HEK293 (cell line): ENCODE data around the gene VEPH1.

Experiments
- CTCF ChIA-PET: fragments of 350-600 bp; formaldehyde crosslinking; extraction: SDS; loops from one replicate; lab custom pipeline; 2021; ENCODE audit warnings: antibody characterized with exemption; lab: Yijun Ruan, JAX
- POLR2A ChIA-PET: fragments of 300-600 bp; formaldehyde crosslinking; extraction: SDS; loops from one replicate; lab custom pipeline; 2020; ENCODE audit warnings: antibody characterized with exemption, inconsistent platforms; lab: Yijun Ruan, JAX
- H3K27ac ChIP-seq: fragments of 200-500 bp; sonication (Bioruptor generic); 2 replicates; pipeline ENCODE4 v1.5.1; 2014; ENCODE audit warnings: low read depth, low read length, control low read depth, inconsistent platforms; ENCODE audit errors: extremely low read depth
- H3K36me3 ChIP-seq, 2 experiments: fragments of 200-500 bp in 1 of 2; sonication (Bioruptor generic) in 1 of 2; 1 replicate in 1 of 2; 2 replicates in 1 of 2; pipeline ENCODE4 v1.5.1; 2014 to 2017; ENCODE audit warnings: inconsistent platforms in 2 of 2, low read length in 2 of 2; ENCODE audit not compliant: control insufficient read depth in 2 of 2, insufficient read depth in 1 of 2
- H3K4me1 ChIP-seq: fragments of 200-500 bp; sonication (Bioruptor generic); 2 replicates; pipeline ENCODE4 v1.5.1; 2014; ENCODE audit warnings: mild to moderate bottlenecking, low read length, inconsistent platforms; ENCODE audit not compliant: control insufficient read depth, insufficient read depth
- H3K4me3 ChIP-seq: 2 replicates; pipeline ENCODE4 v1.5.1; 2011; ENCODE audit warnings: low read depth, mild to moderate bottlenecking, control low read depth, low read length, moderate library complexity
- H3K9me3 ChIP-seq: fragments of 200-500 bp; sonication (Bioruptor generic); 2 replicates; pipeline ENCODE4 v1.5.1; 2014; ENCODE audit warnings: low read depth, low read length, inconsistent platforms; ENCODE audit not compliant: control insufficient read depth, insufficient read depth
- BCL11B ChIP-seq: fragments of 450-650 bp; formaldehyde crosslinking; IDR thresholded peaks from 2 replicates; pipeline ENCODE4 v1.5.1; 2016; ENCODE audit warnings: low read depth, missing biosample characterization, missing genetic modification characterization
- CTCF ChIP-seq: fragments of 450-650 bp; formaldehyde crosslinking; IDR thresholded peaks from 2 replicates; pipeline ENCODE4 v1.5.1; 2016; ENCODE audit warnings: missing biosample characterization, missing genetic modification characterization
- FEZF1 ChIP-seq: fragments of 450-650 bp; formaldehyde crosslinking; IDR thresholded peaks from 2 replicates; pipeline ENCODE4 v1.5.1; 2016; ENCODE audit warnings: missing biosample characterization, missing genetic modification characterization
- GLIS1 ChIP-seq: fragments of 450-650 bp; formaldehyde crosslinking; IDR thresholded peaks from 2 replicates; pipeline ENCODE4 v1.5.1; 2016; ENCODE audit warnings: missing biosample characterization, missing genetic modification characterization
- SETDB1 ChIP-seq: IDR thresholded peaks from one replicate; pipeline ENCODE4 v1.6.1; 2017; ENCODE audit warnings: mild to moderate bottlenecking, low read length, moderate library complexity, mixed read lengths; ENCODE audit not compliant: insufficient read length
- TRIM28 ChIP-seq: IDR thresholded peaks from 2 replicates; pipeline ENCODE4 v1.6.1; 2011; ENCODE audit warnings: low read length, control low read depth, borderline replicate concordance
- YY1 ChIP-seq: fragments of 450-650 bp; formaldehyde crosslinking; IDR thresholded peaks from 2 replicates; pipeline ENCODE4 v1.5.1; 2018; ENCODE audit warnings: missing biosample characterization, missing genetic modification characterization
- ZBTB21 ChIP-seq: fragments of 450-650 bp; formaldehyde crosslinking; IDR thresholded peaks from 2 replicates; pipeline ENCODE4 v1.5.1; 2017; ENCODE audit warnings: missing biosample characterization, missing genetic modification characterization
- ZBTB48 ChIP-seq: fragments of 450-650 bp; formaldehyde crosslinking; IDR thresholded peaks from 2 replicates; pipeline ENCODE4 v1.5.1; 2016; ENCODE audit warnings: missing biosample characterization, missing genetic modification characterization
- ZNF146 ChIP-seq: fragments of 450-650 bp; formaldehyde crosslinking; IDR thresholded peaks from 2 replicates; pipeline ENCODE4 v1.5.1; 2016; ENCODE audit warnings: missing biosample characterization, missing genetic modification characterization
- ZNF2 ChIP-seq: fragments of 450-650 bp; formaldehyde crosslinking; IDR thresholded peaks from 2 replicates; pipeline ENCODE4 v1.5.1; 2016; ENCODE audit warnings: missing biosample characterization, missing genetic modification characterization
- ZNF324 ChIP-seq: fragments of 450-650 bp; formaldehyde crosslinking; IDR thresholded peaks from 2 replicates; pipeline ENCODE4 v1.5.1; 2016; ENCODE audit warnings: missing biosample characterization, missing genetic modification characterization
- ZNF335 ChIP-seq: fragments of 450-650 bp; formaldehyde crosslinking; conservative IDR thresholded peaks from 2 replicates; pipeline ENCODE4 v1.5.1; 2016; ENCODE audit warnings: missing biosample characterization, missing genetic modification characterization
- ZNF416 ChIP-seq: fragments of 450-650 bp; formaldehyde crosslinking; IDR thresholded peaks from 2 replicates; pipeline ENCODE4 v1.5.1; 2016; ENCODE audit warnings: missing biosample characterization, missing genetic modification characterization
- ZNF433 ChIP-seq: fragments of 450-650 bp; formaldehyde crosslinking; IDR thresholded peaks from 2 replicates; pipeline ENCODE4 v1.5.1; 2016; ENCODE audit warnings: missing biosample characterization, missing genetic modification characterization, low read depth
- ZNF473 ChIP-seq: fragments of 450-650 bp; formaldehyde crosslinking; IDR thresholded peaks from 2 replicates; pipeline ENCODE4 v1.5.1; 2017; ENCODE audit warnings: missing biosample characterization, missing genetic modification characterization
- ZNF521 ChIP-seq: fragments of 450-650 bp; formaldehyde crosslinking; IDR thresholded peaks from 2 replicates; pipeline ENCODE4 v1.5.1; 2017; ENCODE audit warnings: missing biosample characterization, mild to moderate bottlenecking, missing genetic modification characterization
- ZNF530 ChIP-seq: fragments of 450-650 bp; formaldehyde crosslinking; IDR thresholded peaks from 2 replicates; pipeline ENCODE4 v1.5.1; 2016; ENCODE audit warnings: low read depth, missing biosample characterization, missing genetic modification characterization
- ZNF561 ChIP-seq: fragments of 450-650 bp; IDR thresholded peaks from 2 replicates; pipeline ENCODE4 v1.5.1; 2018; ENCODE audit warnings: missing biosample characterization, missing genetic modification characterization, borderline replicate concordance
- ZNF701 ChIP-seq: fragments of 450-650 bp; formaldehyde crosslinking; IDR thresholded peaks from 2 replicates; pipeline ENCODE4 v1.5.1; 2016; ENCODE audit warnings: missing biosample characterization, missing genetic modification characterization
- ZNF776 ChIP-seq: fragments of 450-650 bp; formaldehyde crosslinking; IDR thresholded peaks from 2 replicates; pipeline ENCODE4 v1.5.0; 2017; ENCODE audit warnings: missing biosample characterization, missing genetic modification characterization, borderline replicate concordance
- TF ChIP-seq, protein P1 (sequence below): fragments of 450-650 bp; formaldehyde crosslinking; IDR thresholded peaks from 2 replicates; pipeline ENCODE4 v1.5.1; 2016; ENCODE audit warnings: missing biosample characterization, missing genetic modification characterization, low read depth
- TF ChIP-seq, protein P2 (sequence below): fragments of 450-650 bp; formaldehyde crosslinking; IDR thresholded peaks from 2 replicates; pipeline ENCODE4 v1.5.1; 2016; ENCODE audit warnings: missing biosample characterization, missing genetic modification characterization, borderline replicate concordance

VEPH1 gene

GRCh38 chr3:157472648-157473047 is 30.6 kb downstream of the VEPH1 start:
- CTCF ChIA-PET = no interaction called here
- POLR2A ChIA-PET = no interaction called here

GRCh38 chr3:157471064-157471463 is 32.2 kb downstream of the VEPH1 start:
- Histone ChIP-seq H3K4me1 (no peaks in the 10 kb centered on the region), H3K9me3 (no peaks in the 10 kb centered on the region), H3K36me3 (no peaks in the 10 kb centered on the region), H3K27ac (no peak overlapping the region), H3K4me3 (no peak overlapping the region)
- ChIA-PET CTCF (no interaction called here), POLR2A (no interaction called here)
- TF ChIP-seq ZNF335 = peak; percentile 22; the same call in 1 of the 2 replicates
- no peak for TF ChIP-seq ZNF701
- no peak for TF ChIP-seq ZBTB21 (tag by site-specific recombination)
- TF ChIP-seq, all 188 proteins: peak for 1

More at GRCh38 chr3:157472648-157473047, 30.6 kb downstream of the VEPH1 start:
- H3K27ac ChIP-seq = no peak overlapping the region
- no peaks in the 10 kb centered on the region for H3K4me1 ChIP-seq
- peak; percentile 93 for TF ChIP-seq ZNF146 (tag by site-specific recombination)
- no peak for TF ChIP-seq ZNF521 (tag by site-specific recombination)
- H3K4me3 ChIP-seq = no peak overlapping the region
- H3K36me3 ChIP-seq = no peaks in the 10 kb centered on the region
- H3K9me3 ChIP-seq = no peaks in the 10 kb centered on the region

- no peaks in the 10 kb centered on the region for H3K36me3 ChIP-seq
- no peak overlapping the region for H3K4me3 ChIP-seq
- TF ChIP-seq GLIS1 (tag by site-specific recombination) (0 out of 2 replicates have a peak, but pooled peaks have one; percentile 19), BCL11B (no peak), TRIM28 (no peak), ZNF2 (tag by site-specific recombination) (no peak), ZNF473 (tag by site-specific recombination) (no peak), SETDB1 (no peak), ZNF324 (no peak)
- TF ChIP-seq, protein P1, sequence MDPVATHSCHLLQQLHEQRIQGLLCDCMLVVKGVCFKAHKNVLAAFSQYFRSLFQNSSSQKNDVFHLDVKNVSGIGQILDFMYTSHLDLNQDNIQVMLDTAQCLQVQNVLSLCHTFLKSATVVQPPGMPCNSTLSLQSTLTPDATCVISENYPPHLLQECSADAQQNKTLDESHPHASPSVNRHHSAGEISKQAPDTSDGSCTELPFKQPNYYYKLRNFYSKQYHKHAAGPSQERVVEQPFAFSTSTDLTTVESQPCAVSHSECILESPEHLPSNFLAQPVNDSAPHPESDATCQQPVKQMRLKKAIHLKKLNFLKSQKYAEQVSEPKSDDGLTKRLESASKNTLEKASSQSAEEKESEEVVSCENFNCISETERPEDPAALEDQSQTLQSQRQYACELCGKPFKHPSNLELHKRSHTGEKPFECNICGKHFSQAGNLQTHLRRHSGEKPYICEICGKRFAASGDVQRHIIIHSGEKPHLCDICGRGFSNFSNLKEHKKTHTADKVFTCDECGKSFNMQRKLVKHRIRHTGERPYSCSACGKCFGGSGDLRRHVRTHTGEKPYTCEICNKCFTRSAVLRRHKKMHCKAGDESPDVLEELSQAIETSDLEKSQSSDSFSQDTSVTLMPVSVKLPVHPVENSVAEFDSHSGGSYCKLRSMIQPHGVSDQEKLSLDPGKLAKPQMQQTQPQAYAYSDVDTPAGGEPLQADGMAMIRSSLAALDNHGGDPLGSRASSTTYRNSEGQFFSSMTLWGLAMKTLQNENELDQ (tag by site-specific recombination) = no peak
- no peaks in the 10 kb centered on the region for H3K4me1 ChIP-seq
- H3K27ac ChIP-seq = no peak overlapping the region
- ChIA-PET CTCF (interaction anchor here (0.6 kb wide), 1 partner anchor 10 kb away, joined by 3 read pairs; no protein-coding TSS in a partner anchor), POLR2A (no interaction called here)
- H3K9me3 ChIP-seq = no peaks in the 10 kb centered on the region
Measured at GRCh38 chr3:157469561-157470294, 33.5 kb downstream of the VEPH1 start.

DNA sequence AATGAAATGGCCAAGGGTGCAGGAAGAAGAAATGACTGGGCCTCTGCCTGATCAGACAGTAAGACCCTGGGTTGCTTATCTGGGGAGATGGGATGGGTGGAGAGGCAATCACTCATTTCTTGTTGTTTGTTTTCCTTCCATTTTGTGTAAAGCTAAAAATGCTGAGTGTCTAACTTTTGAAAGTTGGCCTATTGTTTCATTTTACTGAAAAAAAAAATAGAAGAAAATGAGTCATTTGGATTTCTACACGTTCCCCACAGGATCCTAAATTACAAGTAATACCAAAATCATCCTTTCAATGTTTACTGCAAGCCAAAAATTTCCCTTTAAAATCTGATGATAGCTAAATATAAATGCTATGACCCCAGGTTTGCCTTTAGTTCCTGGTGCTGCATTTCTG is 36.0 kb downstream of the VEPH1 start:
- no peaks in the 10 kb centered on the region for H3K36me3 ChIP-seq
- POLR2A ChIA-PET = no interaction called here
- H3K27ac ChIP-seq = no peak overlapping the region
- CTCF ChIA-PET = no interaction called here
- H3K4me1 ChIP-seq = no peaks in the 10 kb centered on the region
- H3K9me3 ChIP-seq = no peaks in the 10 kb centered on the region
- H3K4me3 ChIP-seq = no peak overlapping the region
- no peak for TF ChIP-seq ZBTB48 (tag by site-specific recombination)
- TF ChIP-seq ZNF2 (tag by site-specific recombination) = no peak
- TF ChIP-seq, protein P2, sequence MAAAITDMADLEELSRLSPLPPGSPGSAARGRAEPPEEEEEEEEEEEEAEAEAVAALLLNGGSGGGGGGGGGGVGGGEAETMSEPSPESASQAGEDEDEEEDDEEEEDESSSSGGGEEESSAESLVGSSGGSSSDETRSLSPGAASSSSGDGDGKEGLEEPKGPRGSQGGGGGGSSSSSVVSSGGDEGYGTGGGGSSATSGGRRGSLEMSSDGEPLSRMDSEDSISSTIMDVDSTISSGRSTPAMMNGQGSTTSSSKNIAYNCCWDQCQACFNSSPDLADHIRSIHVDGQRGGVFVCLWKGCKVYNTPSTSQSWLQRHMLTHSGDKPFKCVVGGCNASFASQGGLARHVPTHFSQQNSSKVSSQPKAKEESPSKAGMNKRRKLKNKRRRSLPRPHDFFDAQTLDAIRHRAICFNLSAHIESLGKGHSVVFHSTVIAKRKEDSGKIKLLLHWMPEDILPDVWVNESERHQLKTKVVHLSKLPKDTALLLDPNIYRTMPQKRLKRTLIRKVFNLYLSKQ (tag by site-specific recombination) = no peak
- TF ChIP-seq ZNF530 (tag by site-specific recombination) = no peak
- no peak for TF ChIP-seq ZNF433
- no peak for TF ChIP-seq ZNF776 (tag by site-specific recombination)
- no peak for TF ChIP-seq YY1 (tag by site-specific recombination)
- TF ChIP-seq FEZF1 (tag by site-specific recombination) = no peak
- no peak for TF ChIP-seq ZNF416 (tag by site-specific recombination)
- TF ChIP-seq ZNF561 (tag by site-specific recombination) = no peak
- TF ChIP-seq CTCF (tag by site-specific recombination) = no peak
